Natural killer cell (primary cell): ENCODE results near the gene ALKBH7. TPM values are rescaled to one million over a fixed set of nuclear protein-coding genes. Genes with fewer than 3 reads are reported as not detected.
A peak's percentile ranks its signal among the peaks of the same experiment; 100 is the strongest.

ENCODE experiments used
- ATAC-seq, 3 donors: fragments of 150-1000 bp in 2 of 3; fragments of 200-7000 bp in 1 of 3; cut with Tn5 transposase; 1 replicate in 1 of 3; 2 replicates in 2 of 3; pipeline ENCODE4 v1.10.0; 2021; ENCODE audit warnings: mild to moderate bottlenecking in 2 of 3, moderate library complexity in 2 of 3
- DNase-seq, 2 donors: peaks; one replicate each; pipeline versions ENCODE4 v3.0.0 to v3.0.0-alpha.2; 2013 to 2021; ENCODE audit warnings: mixed read lengths in 1 of 2
- H3K27ac ChIP-seq: one replicate; pipeline ENCODE4 v1.5.1; 2013; ENCODE audit warnings: mild to moderate bottlenecking, low read length
- H3K27me3 ChIP-seq: one replicate; pipeline ENCODE4 v1.6.1; 2013; ENCODE audit warnings: low read length; ENCODE audit not compliant: control insufficient read depth, insufficient read depth
- H3K36me3 ChIP-seq: one replicate; pipeline ENCODE4 v1.6.1; 2013; ENCODE audit warnings: low read length; ENCODE audit not compliant: control insufficient read depth, insufficient read depth
- H3K4me1 ChIP-seq: one replicate; pipeline ENCODE4 v1.6.1; 2013; ENCODE audit warnings: low read length; ENCODE audit not compliant: control insufficient read depth, insufficient read depth
- H3K4me3 ChIP-seq: one replicate; pipeline ENCODE4 v1.5.1; 2013; ENCODE audit warnings: low read length
- H3K9me3 ChIP-seq: one replicate; pipeline ENCODE4 v1.6.1; 2013; ENCODE audit warnings: low read length; ENCODE audit not compliant: control insufficient read depth, insufficient read depth
- H3K27ac Mint-ChIP-seq, 2 donors: one replicate each; pipeline ENCODE4 v1.8.0; 2022; ENCODE audit warnings: mild to moderate bottlenecking in 2 of 2, mixed read lengths in 2 of 2, moderate library complexity in 1 of 2
- H3K27me3 Mint-ChIP-seq, 2 donors: one replicate each; pipeline ENCODE4 v1.8.0; 2022; ENCODE audit warnings: low read depth in 2 of 2, mixed read lengths in 2 of 2
- H3K36me3 Mint-ChIP-seq: one replicate; pipeline ENCODE4 v1.8.0; 2022; ENCODE audit warnings: mixed read lengths
- H3K4me1 Mint-ChIP-seq, 2 donors: one replicate each; pipeline ENCODE4 v1.8.0; 2022; ENCODE audit warnings: mixed read lengths in 2 of 2
- H3K4me3 Mint-ChIP-seq: one replicate; pipeline ENCODE4 v1.8.0; 2022; ENCODE audit warnings: mild to moderate bottlenecking, moderate library complexity, mixed read lengths
- H3K9me3 Mint-ChIP-seq, 2 donors: one replicate each; pipeline ENCODE4 v1.8.0; 2022; ENCODE audit warnings: mixed read lengths in 2 of 2
- WGBS: methylation state at CpG from one replicate; pipeline ENCODE4 v1.1.7; 2013; ENCODE audit warnings: missing lambda C conversion rate; ENCODE audit not compliant: insufficient coverage; 5-methylcytosine and 5-hydroxymethylcytosine counted together
- intact Hi-C: fragments of 100-400 bp; cut with micrococcal nuclease; formaldehyde crosslinking; loops from one replicate; pipeline ENCODE4 v1.14.2; 2022
- total RNA-seq, 4 donors: library from RNA; stranded (reverse); fragments of 120-200 nt in 1 of 4; gene quantifications; one replicate each; pipeline versions ENCODE4 v1.2.3 to v1.2.4, GENCODE V29; 2013 to 2022
- TF ChIP-seq, protein P1 (sequence below): fragments of 200-600 bp; IDR thresholded peaks from one replicate; pipeline ENCODE4 v1.8.0; 2022; ENCODE audit warnings: antibody characterized with exemption

The ALKBH7 gene
- total RNA-seq, 3 donors from 2014 or later (not counting 1 experiment from before 2014, with no cell fraction given): 23.7 to 30.4 (median 25.9) TPM

DNA sequence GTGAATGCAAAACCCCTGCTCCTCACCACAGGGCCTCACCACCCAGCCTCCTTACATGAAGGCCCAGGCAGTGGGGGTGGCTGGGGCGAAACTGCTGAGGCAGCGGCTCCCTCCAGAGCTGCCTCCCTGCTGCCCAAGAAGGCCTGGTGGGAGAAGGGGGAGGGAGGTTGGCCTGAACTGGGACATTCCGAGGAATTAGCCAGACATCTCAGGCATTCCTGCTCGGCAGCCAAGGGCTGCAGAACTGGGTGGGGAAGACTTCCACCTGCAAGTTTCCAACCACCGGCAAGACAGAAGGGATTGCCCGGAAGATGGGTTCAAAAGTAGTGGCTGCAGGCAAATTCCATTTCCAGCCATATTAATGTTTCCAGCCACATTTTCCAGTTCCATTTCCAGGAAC is 5.4 kb downstream of the ALKBH7 start:
- Histone ChIP-seq H3K4me3 (no peak overlapping the region), H3K4me1 (peaks cover 9% of the 10 kb centered on the region), H3K27ac (no peak overlapping the region), H3K36me3 (peaks cover 31% of the 10 kb centered on the region), H3K27me3 (no peaks in the 10 kb centered on the region), H3K9me3 (no peaks in the 10 kb centered on the region)
- intact Hi-C loops: no loop called here
- no peak overlapping the region for H3K27ac Mint-ChIP-seq
- no peaks in the 10 kb centered on the region for H3K27me3 Mint-ChIP-seq
- peaks cover 0 to 8% of the 10 kb centered on the region in 2 donors for H3K4me1 Mint-ChIP-seq
- TF ChIP-seq, protein P1, sequence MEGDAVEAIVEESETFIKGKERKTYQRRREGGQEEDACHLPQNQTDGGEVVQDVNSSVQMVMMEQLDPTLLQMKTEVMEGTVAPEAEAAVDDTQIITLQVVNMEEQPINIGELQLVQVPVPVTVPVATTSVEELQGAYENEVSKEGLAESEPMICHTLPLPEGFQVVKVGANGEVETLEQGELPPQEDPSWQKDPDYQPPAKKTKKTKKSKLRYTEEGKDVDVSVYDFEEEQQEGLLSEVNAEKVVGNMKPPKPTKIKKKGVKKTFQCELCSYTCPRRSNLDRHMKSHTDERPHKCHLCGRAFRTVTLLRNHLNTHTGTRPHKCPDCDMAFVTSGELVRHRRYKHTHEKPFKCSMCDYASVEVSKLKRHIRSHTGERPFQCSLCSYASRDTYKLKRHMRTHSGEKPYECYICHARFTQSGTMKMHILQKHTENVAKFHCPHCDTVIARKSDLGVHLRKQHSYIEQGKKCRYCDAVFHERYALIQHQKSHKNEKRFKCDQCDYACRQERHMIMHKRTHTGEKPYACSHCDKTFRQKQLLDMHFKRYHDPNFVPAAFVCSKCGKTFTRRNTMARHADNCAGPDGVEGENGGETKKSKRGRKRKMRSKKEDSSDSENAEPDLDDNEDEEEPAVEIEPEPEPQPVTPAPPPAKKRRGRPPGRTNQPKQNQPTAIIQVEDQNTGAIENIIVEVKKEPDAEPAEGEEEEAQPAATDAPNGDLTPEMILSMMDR: no peak
- H3K9me3 Mint-ChIP-seq: no peaks in the 10 kb centered on the region
- no peaks in the 10 kb centered on the region for H3K36me3 Mint-ChIP-seq
- 96% methylated on average over 6 of the region's 6 CpGs for WGBS
- DNase-seq (no peak), ATAC-seq (no peak)
- no peak overlapping the region for H3K4me3 Mint-ChIP-seq

GRCh38 chr19:6378486-6378885 is 5.9 kb downstream of the ALKBH7 start:
- no peaks in the 10 kb centered on the region for H3K27me3 ChIP-seq
- H3K4me3 ChIP-seq: no peak overlapping the region
- peaks cover 36% of the 10 kb centered on the region for H3K36me3 ChIP-seq
- H3K4me1 ChIP-seq: peaks cover 7% of the 10 kb centered on the region
- H3K4me1 Mint-ChIP-seq: peaks cover 0 to 5% of the 10 kb centered on the region in 2 donors
- no peak for ATAC-seq
- no peaks in the 10 kb centered on the region for H3K9me3 ChIP-seq
- H3K27me3 Mint-ChIP-seq: no peaks in the 10 kb centered on the region
- H3K4me3 Mint-ChIP-seq: no peak overlapping the region
- TF ChIP-seq, protein P1: no peak
- no peaks in the 10 kb centered on the region for H3K36me3 Mint-ChIP-seq
- H3K27ac Mint-ChIP-seq: no peak overlapping the region
- H3K9me3 Mint-ChIP-seq: no peaks in the 10 kb centered on the region
- H3K27ac ChIP-seq: no peak overlapping the region
- intact Hi-C loops: no loop called here
- WGBS: 93% methylated on average over 9 of the region's 9 CpGs
- DNase-seq: no peak

DNA sequence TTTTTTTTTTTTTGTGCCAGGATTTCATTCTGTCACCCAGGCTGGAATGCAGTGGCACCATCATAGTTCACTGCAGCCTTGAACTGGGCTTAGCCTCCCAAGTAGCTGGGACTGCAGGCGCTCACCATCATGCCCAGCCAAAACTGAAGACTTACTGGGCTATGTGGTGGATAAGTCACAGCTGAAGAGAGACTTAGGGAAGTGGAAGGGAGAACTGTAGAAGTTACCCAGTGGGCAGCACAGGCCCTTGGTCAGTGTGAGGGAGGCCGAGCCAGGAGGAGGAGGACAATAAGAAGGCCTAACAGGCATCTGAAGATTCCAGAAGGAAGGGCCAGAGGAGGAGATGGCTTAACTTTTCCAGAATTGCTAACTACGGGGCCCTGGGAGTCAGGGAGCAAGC is 7.2 kb downstream of the ALKBH7 start:
- intact Hi-C loops: no loop called here
- no peak for ATAC-seq
- Mint-ChIP-seq H3K9me3 (no peaks in the 10 kb centered on the region), H3K27ac (no peak overlapping the region), H3K27me3 (no peaks in the 10 kb centered on the region), H3K4me3 (no peak overlapping the region), H3K36me3 (no peaks in the 10 kb centered on the region), H3K4me1 (no peaks in the 10 kb centered on the region)
- Histone ChIP-seq H3K4me3 (no peak overlapping the region), H3K27ac (no peak overlapping the region), H3K36me3 (peaks cover 36% of the 10 kb centered on the region), H3K4me1 (no peaks in the 10 kb centered on the region), H3K27me3 (no peaks in the 10 kb centered on the region), H3K9me3 (no peaks in the 10 kb centered on the region)
- TF ChIP-seq, protein P1: no peak
- no peak for DNase-seq
- 100% methylated on average over 3 of the region's 3 CpGs for WGBS

GRCh38 chr19:6381030-6381750 is 8.6 kb downstream of the ALKBH7 start:
- Mint-ChIP-seq H3K27me3 (no peaks in the 10 kb centered on the region), H3K36me3 (no peaks in the 10 kb centered on the region), H3K4me1 (no peaks in the 10 kb centered on the region), H3K4me3 (no peak overlapping the region), H3K9me3 (no peaks in the 10 kb centered on the region), H3K27ac (peak overlapping the region in 1 of 2 donors; percentile 18)
- WGBS: 97% methylated on average over 38 of the region's 40 CpGs
- Histone ChIP-seq H3K27ac (no peak overlapping the region), H3K27me3 (no peaks in the 10 kb centered on the region), H3K9me3 (no peaks in the 10 kb centered on the region), H3K4me3 (no peak overlapping the region), H3K4me1 (no peaks in the 10 kb centered on the region), H3K36me3 (peaks cover 43% of the 10 kb centered on the region)
- no peak for ATAC-seq
- TF ChIP-seq, protein P1: no peak
- intact Hi-C loops: no loop called here
- no peak for DNase-seq
